Lung microvascular endothelial cell (primary cell): ENCODE data around the gene CDK2. TPM values are rescaled to one million over a fixed set of nuclear protein-coding genes. Genes with fewer than 3 reads are reported as not detected.
A peak's percentile ranks its signal among the peaks of the same experiment; 100 is the strongest.
"Not testable (repeated sequence)": the region's sequence is repeated elsewhere in the genome, so short reads cannot be mapped to it uniquely, and the experiment has no call there.

ENCODE experiments used
- DNase-seq, 2 donors: peaks; one replicate each; pipeline versions ENCODE4 v3.0.0 to v3.0.0-alpha.2; 2010; ENCODE audit warnings: low read depth in 2 of 2
- total RNA-seq: library from RNA; depleted of rRNA; stranded (reverse); fragments of >200 nt; gene quantifications from 2 replicates; pipeline ENCODE4 v1.2.1, GENCODE V29; 2014

The CDK2 gene
- 18.1 and 20.8 TPM in 2 replicates for total RNA-seq

DNA sequence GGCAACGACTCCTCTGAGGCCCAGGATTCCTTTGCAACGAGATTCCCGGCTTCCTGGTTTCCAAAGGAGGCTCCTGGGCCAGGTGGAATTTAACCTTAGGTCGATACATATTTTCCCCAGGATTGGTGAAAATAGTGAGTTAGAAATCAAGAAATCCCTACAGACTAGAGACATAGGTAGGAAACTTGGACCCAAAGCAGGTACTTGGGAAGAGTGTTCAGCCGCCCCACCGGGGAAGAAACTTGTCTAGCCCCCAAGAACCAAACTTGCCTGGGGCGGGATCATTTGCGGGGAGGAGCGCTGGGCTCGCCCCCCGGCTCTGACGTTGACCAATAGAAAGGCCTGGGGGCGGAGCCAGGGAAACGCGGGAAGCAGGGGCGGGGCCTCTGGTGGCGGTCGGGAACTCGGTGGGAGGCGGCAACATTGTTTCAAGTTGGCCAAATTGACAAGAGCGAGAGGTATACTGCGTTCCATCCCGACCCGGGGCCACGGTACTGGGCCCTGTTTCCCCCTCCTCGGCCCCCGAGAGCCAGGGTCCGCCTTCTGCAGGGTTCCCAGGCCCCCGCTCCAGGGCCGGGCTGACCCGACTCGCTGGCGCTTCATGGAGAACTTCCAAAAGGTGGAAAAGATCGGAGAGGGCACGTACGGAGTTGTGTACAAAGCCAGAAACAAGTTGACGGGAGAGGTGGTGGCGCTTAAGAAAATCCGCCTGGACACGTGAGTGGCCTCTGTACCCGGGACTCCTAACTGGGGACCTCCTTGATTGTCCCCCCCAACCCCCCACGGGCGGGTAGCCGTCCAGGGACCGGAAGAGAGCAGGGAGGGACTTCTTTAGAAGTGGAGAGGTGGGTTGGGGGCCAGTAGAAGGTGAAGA, at the start of gene CDK2:
CDK2 (plus strand) TSS at position 423 of the 874 bp plus-strand sequence; CDS start at position 602, 179 bp downstream.
- peak; percentile 86 to 89 for DNase-seq

DNA sequence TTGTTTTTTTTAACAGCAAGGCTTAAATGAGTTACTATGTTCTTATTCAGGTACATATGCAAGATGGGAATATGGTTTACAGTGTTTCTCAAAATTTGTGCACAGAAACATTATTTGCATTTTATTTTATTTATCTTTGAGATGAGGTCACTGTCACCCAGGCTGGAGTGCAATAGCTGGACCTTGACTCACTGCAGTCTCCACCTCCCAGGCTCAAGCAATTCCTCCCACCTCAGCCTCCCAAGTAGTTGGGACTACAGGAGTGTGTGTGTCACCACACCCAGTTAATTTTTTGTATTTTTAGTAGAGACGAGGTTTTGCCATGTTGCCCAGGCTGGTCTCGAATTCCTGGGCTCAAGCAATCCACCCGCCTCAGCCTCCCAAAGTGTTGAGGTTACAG, 47.6 kb upstream of the CDK2 start:
- DNase-seq: not testable (repeated sequence)

DNA sequence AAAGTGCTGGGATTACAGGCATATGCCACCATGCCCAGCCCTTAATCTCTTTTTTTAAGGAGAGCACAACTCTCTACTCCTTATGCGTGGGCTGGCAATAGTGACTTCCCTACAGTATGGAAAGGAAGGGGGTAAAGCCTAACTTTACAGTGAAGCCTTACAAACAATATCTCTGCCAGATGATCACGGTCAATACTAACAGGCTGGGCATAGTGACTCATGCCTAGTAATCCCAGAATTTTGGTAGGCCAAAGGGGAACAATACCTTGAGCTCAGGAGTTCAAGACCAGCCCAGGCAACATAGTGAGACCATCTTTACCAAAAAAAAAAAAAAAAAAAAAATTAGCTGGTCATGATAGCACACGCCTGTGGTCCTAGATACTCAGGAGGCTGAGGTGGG, 44.5 kb upstream of the CDK2 start:
- DNase-seq: no peak

DNA sequence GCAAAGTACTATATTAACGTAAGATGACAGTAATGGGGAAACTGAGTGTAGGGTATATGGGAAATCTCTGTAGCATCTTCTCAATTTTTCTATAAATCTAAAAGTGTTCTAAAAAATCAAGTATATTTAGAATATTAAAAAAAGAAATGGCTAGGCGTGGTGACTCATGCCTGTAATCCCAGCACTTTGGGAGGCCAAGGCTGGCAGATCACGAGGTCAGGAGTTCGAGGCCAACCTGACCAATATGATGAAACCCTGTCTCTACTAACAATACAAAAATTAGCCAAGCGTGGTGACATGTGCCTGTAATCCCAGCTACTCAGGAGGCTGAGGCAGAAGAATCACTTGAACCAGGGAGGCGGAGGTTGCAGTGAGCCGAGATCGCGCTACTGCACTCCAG, 43.0 kb upstream of the CDK2 start:
- DNase-seq: not testable (repeated sequence)

DNA sequence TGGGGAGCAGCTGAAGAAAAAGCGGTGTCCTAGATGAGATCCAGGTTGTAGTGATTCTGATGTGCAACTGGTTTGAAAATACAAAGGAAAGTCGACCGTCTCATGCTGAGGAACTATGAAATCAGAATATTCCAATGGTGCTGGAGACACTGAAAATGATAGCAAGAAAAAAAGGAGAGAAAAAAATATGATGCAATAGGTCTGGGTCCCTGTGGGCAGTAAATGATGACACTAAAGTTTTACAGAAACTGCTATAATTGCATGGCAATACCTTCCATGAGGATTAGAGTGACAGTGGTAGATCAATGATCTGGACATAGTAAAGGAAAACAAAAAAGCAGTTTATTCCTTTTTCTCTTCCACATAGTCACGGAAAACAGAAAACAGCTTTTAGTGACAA, 41.3 kb upstream of the CDK2 start:
- no peak for DNase-seq

DNA sequence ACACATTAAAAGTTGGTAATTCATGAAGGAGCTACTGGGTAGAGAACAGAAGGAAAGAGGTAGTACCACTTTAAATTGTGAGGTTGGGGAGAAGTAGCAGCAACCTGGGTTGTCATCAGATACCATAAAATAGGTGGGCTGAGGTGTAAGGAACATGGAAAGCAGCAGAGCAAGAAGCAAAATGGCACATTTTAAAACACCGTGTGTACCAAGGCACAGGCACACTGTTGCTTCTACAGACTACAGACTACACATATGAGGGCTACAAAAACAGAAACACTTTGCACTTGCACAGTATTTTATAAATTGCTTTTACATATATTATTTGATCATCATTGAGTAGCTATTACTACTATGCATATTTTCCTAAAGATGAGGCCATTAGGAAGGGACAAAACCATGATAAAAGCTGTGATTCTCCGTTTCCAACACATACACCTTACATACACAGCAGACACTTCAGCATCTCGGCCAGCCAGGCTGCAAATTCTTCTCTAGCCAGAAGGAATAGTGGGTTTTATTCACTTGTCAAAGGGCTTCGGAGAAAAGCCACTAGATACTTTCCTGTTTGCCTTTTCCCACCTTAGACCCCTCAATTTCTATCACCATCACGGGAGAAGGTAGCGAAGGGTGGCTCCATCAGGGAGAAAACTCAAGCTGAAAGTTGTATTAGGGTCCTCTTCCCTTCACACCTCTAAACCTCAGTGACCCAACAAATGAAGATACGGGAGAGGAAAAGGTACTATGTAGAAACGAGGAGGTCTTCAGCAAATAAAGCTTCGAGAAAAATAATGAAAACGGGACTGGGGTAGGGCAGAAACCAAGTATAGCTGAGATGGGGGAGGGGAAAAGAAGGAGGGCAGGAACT, 40.5 kb upstream of the CDK2 start:
- DNase-seq: no peak

DNA sequence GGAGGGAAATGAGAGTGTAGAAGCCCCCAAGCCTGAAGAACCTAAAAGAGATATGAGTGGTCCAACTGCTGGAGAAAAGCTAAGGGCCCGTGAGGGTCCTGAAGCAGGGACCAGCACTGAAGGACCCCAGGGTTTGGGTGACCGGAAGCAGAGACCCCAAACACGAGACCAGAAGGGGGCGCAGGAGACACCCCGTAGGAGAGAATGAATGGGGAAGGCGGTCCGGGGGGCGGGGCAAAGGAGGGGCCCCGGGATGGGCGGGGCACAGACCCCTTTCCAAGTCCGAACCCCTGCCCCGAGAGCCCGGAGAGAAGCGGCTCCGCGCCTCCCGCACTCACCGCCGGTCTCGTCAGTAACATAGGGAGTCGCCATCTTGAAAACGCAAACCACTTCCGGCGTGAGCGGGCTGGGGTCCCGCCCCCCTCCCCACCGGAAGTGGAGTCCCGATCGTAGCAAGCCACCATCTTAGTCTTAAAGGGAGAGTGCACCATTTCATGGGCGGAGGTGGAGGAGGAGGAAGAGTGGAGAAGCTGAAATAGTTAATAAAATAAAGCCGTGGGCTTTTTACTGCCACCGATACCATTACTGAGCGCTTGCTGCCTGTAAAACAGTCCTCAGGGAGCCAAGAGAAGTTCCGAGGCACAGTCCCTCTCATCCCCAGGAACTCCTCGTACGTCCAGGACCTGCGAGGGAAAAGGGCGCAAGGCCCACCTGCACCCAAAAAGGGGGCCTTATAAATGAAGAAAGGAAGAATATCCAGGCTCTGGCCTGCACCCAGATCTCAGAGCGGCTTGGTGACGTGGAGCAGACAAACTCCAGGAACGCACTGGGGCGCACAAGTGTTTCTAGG, 39.7 kb upstream of the CDK2 start:
- peak; percentile 91 to 94 for DNase-seq

DNA sequence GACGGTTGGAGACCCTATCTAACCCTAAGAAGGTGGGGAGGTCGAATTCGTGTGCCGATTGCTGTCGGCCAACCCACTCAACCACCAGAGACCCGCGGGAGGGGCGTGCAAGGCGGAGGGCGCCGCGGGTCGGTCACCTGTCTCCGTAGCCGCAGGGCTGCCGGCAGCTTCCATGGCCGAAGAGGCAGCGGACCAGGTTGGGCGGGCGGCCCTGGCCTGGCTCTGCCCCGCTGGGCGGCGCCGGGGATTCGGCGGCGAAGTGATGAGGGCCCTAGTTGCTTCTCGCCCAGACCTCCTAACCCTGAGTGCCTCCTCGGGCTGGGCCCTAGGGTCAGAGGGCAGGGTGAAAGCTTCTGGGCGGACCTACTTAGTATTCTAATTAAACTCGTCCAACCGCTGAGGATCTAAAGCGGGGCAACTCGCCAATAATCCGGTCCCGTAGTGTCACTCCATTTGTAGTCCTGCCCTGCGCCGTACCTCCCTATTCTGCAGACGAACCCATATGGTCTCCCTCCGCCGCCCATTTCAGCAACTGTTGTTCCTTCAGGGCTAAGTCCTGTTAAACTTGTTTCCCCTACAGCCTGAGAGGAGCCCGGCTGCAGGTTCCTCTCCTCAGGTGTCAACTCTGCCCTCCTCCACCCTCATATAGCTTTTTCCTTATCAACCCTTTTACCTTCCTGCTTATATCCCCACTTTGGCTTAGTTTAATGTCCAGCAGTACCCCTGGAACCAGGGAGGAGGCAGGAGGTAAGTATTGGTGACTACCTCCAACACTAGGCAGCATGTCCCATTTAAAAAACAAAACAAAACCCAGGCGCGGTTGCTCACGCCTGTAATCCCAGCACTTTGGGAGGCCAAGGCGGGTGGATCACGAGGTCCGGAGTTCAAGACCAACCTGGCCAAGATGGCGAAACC, 38.8 kb upstream of the CDK2 start, which contains the start of gene PYM1:
PYM1 (minus strand) TSS at position 307 of the 915 bp plus-strand sequence; CDS start at position 174, 133 bp downstream.
- DNase-seq: peak; percentile 71

DNA sequence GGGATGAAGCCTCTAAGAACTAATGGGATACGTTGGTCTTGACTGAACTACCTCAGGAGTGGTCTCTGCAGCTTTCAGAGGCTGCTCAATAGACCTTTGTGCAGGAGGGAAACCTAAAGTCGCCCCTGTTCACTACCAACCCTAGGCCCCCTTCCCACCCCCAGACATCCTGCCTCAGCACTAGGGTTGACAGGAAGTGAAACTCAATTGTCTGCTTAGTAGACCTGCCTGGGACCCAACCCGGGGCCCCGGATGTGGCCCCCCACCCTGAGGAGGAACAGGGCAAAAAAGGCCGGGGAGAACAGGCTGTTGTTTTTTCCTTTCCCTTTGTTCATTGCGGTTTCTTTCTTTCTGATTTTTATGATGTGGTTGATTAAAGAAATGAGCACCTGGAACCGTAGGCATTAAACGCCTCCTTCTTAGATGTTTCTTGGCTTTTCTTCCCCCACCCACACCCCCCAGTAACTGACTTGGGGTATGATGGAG, 37.3 kb upstream of the CDK2 start:
- no peak for DNase-seq

DNA sequence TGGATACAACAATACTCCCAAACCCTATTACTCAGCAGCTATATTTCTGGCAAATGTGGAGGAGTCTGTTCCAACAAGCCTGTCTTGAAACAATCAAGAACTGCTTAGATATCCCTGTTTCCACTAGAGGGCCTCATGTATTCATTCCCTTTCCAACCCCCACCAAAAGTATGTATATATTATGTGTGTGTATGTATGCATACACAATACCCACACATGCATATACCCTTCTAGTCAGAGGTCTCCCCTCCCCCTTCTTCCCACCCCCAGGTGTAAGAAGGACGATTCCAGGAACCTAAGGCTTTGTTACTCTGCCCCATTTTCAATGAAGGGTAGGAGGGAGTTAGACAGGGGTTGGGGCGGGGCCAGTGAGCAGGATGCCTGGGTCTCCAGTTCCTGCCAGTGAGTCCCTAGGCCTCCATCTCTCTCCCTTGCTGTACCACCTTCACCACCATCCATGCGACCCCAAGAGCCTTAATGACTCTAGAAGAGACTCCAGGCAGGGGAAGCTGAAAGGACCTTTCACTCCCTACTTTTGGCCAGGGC, 35.8 kb upstream of the CDK2 start, which contains the start of gene DGKA:
DGKA (plus strand) TSS at position 392 of the 546 bp plus-strand sequence. CDS start 5,342 bp downstream, outside the sequence.
- DNase-seq: peak; percentile 57 to 76

DNA sequence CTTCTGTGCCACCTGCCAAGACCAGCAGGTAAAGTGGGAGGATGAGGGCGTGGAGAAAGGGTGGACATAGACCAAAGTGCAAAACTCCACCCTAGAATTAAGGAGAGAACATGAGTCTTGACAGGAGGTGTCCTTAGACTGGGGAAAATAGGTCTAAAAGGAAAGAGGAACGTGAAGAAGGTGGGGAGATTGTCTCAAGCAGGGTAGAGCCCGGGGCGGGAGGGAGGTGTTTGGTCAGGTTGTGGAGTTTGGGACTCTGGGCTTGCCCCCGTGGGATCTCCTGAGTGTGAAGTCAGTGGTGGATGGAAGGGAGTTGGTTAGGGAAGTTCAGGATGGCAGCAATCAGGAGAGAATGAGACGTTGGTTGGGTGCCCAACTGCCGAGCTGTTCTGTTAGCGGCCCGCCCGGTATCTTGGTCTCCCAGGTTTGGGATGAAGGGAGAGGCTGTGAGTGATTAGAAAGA, 35.3 kb upstream of the CDK2 start:
- DNase-seq: peak in 1 of 2 donors; percentile 16

DNA sequence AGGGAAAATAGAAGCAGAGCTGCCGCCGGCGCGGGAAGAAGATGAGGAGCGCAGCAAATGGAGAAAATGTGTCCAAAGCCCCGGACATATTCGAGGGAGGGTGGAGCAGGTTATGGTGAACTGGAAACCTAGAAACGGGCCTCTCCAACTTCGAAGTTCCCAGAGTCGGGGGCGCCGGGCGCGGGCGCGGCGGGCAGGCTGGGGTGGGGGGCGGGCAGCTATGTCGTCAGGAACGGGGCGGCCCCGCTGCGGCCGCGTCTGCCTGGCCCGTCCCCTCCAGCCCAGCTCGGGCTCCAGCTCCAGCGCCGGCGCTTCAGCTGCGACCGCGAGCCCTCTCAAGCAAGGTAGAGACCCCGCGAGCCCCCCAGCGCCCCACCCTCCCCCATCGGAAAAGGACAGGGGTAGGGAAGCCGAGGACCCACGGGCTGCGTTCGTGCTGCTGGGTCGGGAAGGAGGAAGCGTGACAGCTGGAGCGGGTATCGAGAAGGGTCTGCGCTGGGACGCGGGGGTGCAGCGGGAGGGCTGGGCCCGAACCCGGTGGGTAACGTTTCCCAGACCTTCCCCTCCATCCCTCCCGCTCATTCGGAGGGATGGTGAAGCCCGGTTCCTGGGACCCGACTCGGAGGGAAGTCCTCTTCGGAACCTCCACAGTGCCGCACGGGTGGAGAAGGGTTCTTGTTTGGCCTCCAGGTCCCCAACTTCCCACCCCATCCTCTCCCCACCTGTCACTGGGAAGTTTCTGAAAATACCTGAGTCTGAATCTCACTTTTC, 34.7 kb upstream of the CDK2 start:
- peak; percentile 65 to 71 for DNase-seq

DNA sequence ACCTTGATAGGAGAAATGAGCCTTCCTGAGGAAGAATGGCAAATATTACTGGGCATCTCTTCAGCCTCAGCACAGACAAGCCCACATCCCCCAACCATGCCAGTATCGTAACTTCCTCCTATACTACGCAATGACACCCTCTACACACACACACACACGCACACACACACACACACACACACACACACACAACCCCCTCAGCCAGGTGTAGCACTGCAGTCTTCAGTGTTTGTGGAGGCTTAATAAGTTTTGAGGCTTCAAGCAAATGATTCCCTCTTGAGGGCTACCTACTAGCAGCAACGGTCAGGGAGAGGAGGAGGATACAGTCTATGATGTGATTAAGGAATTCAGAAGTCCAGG, 34.1 kb upstream of the CDK2 start:
- peak; percentile 63 to 71 for DNase-seq

DNA sequence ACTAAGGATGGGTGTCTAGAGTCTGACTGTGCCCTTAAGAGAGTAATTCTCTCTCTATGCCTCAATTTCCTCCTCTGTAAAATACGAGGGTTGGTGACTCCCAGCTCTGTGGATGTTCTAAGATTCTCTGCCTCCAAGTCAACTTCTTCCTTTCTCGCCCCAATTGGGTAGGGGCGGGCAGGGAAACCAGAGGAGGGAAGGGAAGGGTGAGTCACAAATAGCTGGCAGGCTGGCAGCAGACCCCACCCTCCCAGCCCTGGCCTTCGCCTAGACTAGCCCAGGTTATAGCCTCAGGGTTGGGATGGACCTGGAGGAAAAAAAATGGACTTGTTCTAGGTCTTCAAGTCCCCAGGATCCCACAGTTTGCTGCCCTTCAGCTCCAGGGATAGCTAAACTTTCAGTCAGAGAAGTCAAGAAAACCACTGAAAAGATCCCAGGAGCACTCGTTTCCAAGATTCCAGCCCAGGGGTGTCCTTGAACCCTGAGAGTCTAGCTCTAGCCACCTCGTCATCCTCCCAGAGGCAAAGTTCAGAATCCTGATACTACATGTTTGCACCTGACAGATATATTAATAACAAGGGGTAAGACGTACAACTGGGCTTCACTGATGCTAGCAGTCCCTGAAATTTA, 33.3 kb upstream of the CDK2 start:
- DNase-seq: peak in 1 of 2 donors; percentile 60

DNA sequence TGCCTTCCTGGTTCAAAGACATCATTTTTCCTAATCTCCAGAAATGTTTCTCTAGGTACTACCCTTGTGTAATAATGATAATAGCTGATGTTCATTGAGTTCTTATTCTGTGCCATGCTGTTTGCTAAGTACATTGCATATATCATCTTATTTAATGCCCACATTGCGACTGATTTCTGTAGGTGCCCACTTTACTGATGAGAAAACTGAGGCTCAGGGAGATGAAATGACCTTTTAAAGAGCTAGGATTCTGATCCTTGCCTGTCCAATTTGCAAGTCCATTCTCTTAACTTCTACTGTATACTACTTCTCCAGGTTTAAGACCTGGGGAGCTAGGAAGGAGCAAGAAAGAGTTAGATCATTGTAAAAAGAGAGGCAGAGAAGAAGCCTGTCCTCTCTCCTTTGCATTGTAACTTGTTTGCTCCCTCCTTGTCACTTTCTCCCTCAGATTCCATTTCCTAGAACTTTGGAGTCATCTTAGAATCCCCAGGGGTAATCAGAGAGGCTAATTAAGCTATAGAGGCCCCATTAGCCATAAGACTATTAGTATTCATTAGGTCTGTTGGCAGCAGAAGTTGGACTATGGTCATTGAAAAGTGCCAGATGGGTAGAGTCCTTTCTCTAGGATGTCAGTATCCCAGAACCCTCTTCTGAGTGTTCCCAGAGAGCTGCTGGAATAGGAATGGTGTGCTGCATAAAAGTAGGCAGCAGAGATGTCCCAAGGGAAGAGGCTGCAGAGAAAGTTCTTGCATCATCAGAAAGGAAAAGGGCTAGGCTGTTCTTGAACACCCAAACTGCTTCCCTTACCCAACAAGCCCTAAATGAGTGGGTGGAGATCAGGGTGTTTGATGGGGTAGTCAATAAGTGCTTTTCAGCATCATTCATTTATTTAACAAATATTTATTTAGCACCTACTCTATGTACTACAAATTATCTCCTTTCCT, 32.6 kb upstream of the CDK2 start:
- DNase-seq: no peak

DNA sequence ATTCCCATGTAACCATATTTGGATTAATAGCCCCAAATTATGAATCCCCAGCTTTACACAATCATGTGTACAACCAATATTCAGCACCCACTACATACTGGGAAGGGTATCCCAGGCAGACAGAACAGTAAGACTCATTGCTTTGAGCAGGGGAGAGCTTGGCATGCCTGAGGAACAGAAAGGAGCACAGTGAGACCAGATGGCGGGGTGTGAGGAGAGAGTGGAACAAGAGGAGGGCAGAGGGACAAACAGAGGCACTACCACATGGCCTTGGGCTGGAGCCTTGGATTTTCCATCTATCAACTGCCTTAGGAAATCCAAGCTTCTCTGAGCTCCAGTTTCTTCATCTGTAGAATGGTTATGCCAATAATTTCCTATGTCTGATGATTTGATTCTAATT, 31.9 kb upstream of the CDK2 start:
- DNase-seq: no peak

DNA sequence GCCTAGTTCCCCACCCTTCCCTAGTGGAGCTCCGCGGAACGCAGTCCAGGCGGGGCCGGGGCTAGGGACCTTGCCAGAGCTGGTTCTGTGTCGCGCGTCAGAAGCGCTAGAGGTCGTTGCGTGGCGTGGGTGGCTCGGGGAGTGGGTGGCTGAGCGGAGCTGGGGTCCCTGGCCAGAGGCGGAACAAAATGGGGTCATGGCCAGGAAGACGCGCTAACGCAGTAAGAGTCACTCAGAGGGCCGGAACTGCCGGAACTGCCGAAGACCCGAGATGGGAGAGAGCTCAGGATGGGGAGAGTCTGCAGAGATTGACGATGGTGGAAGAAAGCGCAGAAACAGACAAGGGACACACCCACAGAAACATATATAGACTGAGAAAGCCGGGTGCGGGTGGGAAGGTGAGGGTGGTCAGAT, 30.9 kb upstream of the CDK2 start:
- DNase-seq: peak in 1 of 2 donors; percentile 41
